Bronchial epithelial cell (primary cell): ENCODE measurements around the gene NUP88. TPM values are rescaled to one million over a fixed set of nuclear protein-coding genes. Genes with fewer than 3 reads are reported as not detected.

Experiments
- DNase-seq: peaks from one replicate; pipeline ENCODE4 v3.0.0-alpha.2; 2010; ENCODE audit warnings: low read depth
- FAIRE-seq: peaks from 2 replicates; lab custom pipeline; 2011; peaks lifted over from hg19 to GRCh38; lab: Jason Lieb, UNC
- H3K27me3 ChIP-seq: 2 replicates; pipeline ENCODE4 v1.5.1; 2011; ENCODE audit warnings: low read length; ENCODE audit not compliant: control insufficient read depth, insufficient read depth
- H3K36me3 ChIP-seq: 2 replicates; pipeline ENCODE4 v1.5.1; 2011; ENCODE audit warnings: low read length; ENCODE audit not compliant: control insufficient read depth, insufficient read depth
- H3K4me3 ChIP-seq: 2 replicates; pipeline ENCODE4 v1.5.1; 2011; ENCODE audit warnings: mild to moderate bottlenecking, low read depth, low read length, control low read depth
- CTCF ChIP-seq: IDR thresholded peaks from 2 replicates; pipeline ENCODE4 v1.5.1; 2011; ENCODE audit warnings: mild to moderate bottlenecking, moderate library complexity, low read length, control low read depth, inconsistent platforms; ENCODE audit not compliant: insufficient read depth, severe bottlenecking
- total RNA-seq: library from RNA; depleted of rRNA; stranded (reverse); fragments of >200 nt; gene quantifications from 2 replicates; pipeline ENCODE4 v1.2.1, GENCODE V29; 2014

The NUP88 gene
- total RNA-seq, 1 donor from 2014 or later = 82.1 TPM

- Histone ChIP-seq H3K36me3 (peaks cover 16% of the 10 kb centered on the region), H3K27me3 (no peaks in the 10 kb centered on the region), H3K4me3 (no peak overlapping the region)
- FAIRE-seq = no peak
- DNase-seq = no peak
- TF ChIP-seq CTCF = no peak
Observed at GRCh38 chr17:5424909-5425308, 5.4 kb upstream of the NUP88 start.

DNA sequence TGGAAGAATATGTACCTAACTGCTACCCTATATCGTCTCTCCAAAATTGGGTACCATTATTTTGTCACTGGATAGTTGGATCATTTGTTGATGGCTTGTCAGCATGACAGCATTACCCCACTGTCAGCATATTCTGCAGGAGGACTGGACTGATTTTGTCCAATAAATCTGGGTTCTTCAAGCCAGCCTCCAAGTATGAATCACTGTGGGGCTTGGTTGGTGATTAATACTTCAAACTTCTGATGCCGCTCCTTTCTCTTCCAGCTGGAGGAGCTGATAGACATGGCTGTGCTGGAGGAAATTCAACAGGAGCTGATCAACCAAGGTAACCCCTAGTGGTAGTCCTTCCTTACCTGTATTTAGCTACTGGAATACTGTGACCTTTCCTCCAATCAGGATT is 3.0 kb upstream of the NUP88 start:
- Histone ChIP-seq H3K36me3 (peaks cover 10% of the 10 kb centered on the region), H3K27me3 (no peaks in the 10 kb centered on the region), H3K4me3 (no peak overlapping the region)
- peak; percentile 92 for DNase-seq
- TF ChIP-seq CTCF = peak; percentile 44
- peak; percentile 85 for FAIRE-seq

DNA sequence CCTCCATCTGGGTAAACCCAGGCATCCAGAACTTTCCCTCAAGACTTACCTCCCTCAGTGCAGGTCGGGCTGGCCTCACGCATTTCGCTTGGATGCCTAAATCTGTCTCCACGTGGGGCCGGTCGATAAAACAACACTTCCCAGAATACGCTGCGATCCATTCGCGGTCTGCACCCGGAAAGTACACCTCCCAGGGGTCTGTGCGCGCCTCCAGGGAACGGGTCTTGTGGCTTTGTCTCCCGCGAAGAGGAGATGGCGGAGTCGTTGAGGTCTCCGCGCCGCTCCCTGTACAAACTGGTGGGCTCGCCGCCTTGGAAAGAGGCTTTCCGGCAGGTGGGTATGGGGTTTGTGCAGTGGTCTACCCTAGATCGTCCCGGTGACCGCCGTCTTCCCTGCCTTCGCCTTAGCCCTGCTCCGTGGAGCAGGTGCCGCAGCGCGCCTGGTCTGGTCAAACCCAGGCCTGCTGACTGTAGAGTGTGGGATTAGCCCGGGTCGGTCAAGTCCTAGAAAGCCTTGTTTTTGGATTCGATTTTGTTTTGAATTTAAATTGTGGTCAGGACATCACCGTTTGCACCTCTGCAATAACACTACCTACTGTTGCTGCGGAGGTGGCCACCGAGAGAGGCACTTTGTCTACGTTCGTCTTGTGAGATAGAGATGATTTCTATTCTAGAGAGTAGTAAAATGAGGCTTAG is 644 bp upstream of the NUP88 start, which contains the start of gene RPAIN:
RPAIN (plus strand) TSS at position 224 of the 695 bp plus-strand sequence; CDS start at position 253, 29 bp downstream.
- peak; percentile 8 for DNase-seq
- H3K4me3 ChIP-seq = peak within 1 kb of the TSS; percentile 71
- TF ChIP-seq CTCF = no peak
- H3K36me3 ChIP-seq = peaks cover 8% of the 10 kb centered on the region
- FAIRE-seq = no peak
- H3K27me3 ChIP-seq = no peaks in the 10 kb centered on the region

DNA sequence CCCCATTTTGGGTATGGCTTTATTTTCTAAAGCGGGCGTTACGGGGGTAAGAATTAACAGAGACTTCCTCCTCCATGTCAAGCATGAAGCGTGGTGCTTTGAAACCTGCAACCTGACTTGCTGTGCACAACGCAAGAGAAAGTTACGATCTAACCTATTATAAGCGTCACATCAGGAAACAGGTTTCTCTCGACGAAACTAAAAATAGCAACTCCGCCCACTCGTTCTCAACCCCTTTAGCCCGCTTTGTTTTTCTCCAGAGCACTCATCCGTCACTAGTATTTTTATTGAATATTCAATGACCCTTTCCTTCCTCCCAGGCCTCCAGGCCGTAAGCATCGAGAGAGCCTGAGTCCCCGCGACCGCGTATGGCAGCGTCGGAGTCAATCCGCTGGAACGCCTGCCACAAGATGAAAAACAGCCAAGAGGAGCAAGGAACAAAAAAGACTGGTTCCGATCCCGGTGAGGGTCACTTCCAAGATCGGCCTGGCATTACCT is 555 bp downstream of the NUP88 start:
- FAIRE-seq (no peak), DNase-seq (peak; percentile 71)
- H3K36me3 ChIP-seq = peaks cover 4% of the 10 kb centered on the region
- TF ChIP-seq CTCF = no peak
- H3K4me3 ChIP-seq = peak overlapping the region; percentile 71
- no peaks in the 10 kb centered on the region for H3K27me3 ChIP-seq

- DNase-seq (peak; percentile 40), FAIRE-seq (no peak)
- TF ChIP-seq CTCF = no peak
- H3K4me3 ChIP-seq = no peak overlapping the region
- H3K27me3 ChIP-seq = no peaks in the 10 kb centered on the region
- H3K36me3 ChIP-seq = peaks cover 10% of the 10 kb centered on the region
Observed at GRCh38 chr17:5416901-5417300, 2.6 kb downstream of the NUP88 start.
